HG03196 (cell line): ENCODE results near the gene RBM17.
"Not testable (repeated sequence)": the region's sequence is repeated elsewhere in the genome, so short reads cannot be mapped to it uniquely, and the experiment has no call there.

Source experiments
- ATAC-seq: cut with Tn5 transposase; IDR thresholded peaks from one replicate; pipeline ENCODE4 v1.9.1; 2021; ENCODE audit not compliant: unreplicated experiment

RBM17 gene

DNA sequence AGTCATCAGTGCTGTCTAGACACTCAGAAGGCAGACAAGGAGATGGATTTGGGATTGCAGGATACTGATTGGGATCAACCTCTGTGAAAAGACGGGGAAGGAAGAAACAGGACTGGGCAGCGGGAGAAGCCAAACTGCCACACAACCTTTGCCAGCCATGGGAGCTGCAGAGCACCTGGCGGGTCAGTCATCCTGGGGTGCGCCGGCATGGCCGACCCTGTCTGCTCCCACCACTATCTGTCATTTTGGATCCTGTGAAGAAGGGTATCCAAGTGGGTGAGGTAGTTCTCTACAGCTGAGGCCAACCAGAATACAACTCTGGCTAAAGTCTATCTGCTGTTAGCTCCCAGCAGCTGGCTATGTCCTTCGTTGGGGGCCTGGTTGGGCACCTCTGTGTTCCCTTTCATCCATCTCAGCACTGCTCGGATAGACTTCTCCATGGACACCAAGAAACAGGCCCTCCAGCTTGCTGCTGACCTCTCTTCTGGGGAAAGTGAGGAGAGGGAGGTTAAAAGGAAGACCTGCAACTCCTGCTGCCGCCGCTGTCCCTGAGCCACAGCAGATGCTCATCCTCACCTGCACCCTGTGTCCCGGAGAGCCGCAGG lies 11.7 kb upstream of the RBM17 start:
- no peak for ATAC-seq

DNA sequence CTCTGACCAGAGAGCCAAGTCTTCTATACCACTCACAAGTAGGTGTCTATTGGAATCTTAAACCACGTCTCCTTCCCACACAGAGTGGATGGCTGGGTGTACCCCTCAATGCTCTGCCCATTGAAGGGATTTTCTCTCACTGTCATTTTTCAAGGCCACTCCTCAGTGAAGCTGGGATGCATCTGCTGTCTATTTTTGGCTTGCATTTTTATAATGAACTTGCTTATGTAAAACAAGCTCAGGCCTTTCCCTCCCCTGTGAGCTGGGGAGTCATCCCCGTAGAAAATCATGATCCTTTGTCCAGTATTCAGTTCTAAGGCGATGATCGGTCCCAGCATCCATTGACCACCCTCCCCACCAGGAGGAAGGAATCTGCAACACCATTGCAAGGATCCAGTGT lies 9.8 kb upstream of the RBM17 start:
- ATAC-seq: no peak

DNA sequence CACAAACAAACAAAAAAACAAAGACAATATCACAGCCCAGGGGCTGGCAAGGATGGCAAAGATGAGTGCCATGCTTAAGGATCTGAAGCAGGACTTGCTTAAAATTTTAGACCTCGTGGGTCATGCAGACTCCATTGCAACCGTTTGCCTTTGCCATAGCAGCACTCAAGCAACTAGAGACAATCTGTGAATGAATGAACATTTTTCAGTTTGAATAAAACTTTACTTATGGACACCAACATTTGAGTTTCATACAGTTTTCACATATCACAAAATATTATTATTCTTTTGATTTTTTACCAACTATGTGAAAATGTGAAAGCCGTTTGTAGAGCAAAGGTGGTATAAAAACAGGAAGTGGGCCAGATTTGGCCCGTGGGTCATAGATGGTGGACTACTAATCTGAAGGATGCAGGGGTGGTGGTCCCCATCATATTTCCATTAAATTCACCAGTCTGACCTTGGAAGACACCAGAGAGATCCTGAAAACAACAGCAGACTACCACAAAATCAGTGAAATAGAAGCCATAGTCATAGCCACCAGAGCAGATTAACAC lies 8.3 kb upstream of the RBM17 start:
- no peak for ATAC-seq

DNA sequence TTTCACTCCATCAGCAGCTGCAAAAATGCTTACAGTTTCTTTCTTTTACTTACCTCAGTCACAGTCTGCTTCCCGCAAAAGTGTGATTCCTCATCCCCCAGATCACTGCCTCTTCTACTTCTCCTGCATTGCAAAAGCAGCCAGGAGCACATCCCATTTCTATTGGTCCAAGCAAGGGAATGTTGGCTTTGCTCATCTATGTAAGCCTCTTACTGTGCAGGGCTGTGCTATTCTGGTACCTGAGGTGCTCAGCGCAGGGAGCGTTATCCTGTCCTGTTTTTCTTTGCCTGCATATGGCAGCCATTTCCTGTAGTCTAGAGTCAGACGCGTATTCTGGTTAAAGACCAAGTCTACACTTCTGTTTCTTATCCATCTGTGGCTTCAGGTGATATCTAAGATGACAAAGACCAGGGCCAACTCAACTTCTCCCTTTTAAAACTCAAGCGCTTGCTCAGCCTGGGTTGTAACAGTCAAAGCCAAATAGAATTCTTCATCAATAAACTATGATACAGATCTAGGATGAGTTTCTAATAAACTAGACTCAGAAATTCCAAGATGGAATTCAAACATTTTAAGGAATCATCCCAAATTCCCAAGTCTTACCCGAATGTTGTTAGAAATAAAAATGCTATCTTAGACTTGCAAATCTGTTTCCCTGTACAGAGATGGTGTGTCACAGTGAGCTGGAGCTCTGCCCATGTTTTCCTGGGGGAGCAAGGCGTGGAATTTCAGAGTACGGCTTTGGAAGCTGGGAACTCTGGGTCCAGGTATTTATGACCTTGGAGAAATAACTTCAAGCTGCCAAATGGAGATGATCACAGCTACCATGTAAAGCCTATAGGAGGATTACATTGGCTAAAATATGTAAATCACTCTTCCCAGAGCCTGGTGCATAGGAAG lies 6.1 kb upstream of the RBM17 start:
- no peak for ATAC-seq

DNA sequence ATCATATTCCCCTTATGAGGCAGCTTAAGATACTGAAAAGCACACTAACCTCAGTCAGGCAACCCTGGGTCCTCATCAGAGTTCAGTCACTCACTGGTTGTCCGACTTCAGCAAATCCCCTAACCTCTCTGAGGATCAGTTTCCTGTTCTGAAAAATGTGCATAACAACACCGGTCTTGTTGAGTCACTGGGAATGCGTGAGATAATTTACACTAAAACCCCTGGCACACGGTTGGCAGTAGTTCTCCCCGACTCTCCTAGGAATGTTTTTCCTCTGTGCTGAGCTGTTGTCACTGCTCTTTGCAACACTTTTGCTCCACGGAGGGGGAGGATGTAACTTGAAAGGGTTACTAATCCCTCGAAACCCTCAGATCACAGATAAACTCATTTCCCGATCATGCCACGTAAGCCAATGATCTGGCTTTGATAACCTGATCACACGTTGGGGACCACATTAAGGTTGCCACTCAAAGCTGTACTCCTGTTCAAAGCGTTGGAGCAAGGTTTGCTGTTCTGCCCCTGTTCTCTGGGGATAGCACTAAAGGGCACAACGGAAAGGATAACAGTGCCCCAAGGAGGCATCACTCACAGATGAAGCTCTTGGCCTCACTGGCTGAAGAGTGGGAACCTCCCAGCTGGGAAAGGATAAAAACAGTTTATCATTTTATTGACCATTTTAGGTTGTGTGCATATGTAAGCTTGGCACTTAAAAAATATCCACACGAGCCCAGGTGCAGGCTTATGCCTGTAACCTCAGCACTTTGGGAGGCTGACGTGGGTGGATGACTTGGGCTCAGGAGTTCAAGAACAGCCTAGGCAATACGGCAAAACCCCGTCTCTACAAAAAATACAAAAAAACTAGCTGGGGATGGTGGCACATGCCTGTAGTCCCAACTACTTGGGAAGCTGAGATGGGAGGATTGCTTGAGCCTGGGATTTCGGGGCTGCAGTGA lies 5.0 kb upstream of the RBM17 start:
- no peak for ATAC-seq

DNA sequence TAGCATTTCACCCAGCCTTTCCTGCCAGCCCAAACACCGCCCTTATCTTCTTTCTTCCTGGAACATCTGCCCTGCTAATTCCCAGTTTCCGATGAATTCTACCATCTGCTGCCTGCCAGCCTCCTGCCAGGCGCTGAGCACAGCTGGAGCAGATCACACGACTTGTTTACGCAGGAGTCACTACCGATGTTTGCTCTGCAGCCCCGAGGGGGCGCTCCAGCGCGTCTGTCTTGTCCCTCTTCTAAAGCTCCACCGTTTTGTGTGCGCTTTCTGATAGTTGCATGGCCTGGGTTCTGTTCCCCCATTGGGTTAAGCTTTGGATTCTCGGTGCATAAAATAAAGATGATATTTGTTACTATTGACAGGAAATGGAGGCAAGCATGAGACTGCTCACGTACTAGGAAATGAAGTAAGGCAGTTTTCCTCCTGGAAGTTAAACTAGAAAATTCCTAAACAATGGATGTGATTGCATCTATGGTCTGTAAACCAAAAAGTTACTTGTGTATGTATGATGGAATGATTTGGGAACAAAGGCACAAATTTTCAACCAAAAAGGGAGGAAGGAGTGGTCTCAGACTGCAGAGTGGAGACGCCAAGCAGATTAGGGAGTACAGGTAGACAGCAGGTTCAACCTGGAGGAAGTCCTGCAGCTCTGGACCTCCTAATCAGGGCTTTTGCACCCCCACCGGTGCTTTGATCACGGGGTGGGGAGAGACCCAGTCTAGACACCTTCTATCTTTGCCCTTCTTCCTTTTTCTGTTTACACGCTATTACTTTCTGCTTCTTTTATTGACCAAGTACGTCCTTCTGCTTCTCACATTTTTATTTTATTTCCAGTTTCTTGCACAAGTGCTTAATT lies 2.2 kb upstream of the RBM17 start:
- ATAC-seq: no peak

DNA sequence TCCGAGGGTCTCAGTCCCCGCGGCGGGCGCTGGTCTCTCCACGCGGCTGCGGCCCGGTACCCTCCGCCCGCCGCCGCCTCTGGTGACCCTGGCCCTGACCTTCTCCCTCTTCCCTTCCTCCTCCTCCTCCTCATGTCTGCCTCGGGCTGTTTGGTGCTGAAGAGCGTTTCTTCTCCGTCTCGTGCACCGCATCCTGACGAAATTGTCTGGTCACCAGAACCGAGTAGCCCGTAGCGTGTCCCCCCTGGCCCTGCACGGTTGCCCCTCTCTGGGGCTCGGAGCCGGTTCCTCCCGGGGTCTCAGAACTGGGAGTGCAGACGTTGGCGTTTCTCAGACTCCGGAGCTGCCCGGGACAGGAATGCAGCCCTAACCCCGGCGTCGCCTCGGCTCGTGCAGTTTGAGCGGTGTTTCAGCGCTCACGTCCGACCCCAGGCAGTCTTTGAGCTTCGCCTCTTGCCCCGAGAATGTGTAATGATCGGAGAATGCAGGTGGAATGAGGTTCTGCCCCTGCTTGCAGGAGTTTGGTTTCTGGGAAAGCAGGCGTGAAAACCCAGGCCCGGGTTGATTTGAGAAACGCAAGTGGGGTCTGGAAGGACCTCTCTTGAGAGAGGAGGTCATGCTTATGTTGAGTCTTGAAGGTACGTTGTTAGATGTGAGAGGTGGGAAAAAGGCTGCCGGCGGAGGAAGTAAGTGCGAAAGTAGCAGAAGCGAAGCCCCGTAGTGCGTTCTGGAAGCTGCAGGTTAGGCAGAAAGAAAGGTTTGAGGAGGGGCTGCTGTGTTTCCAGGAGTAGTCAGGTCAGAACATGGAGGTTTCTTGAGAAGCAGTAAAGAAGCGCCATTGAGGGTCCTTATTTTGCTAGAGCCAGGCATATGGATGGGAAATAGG lies 743 bp downstream of the RBM17 start:
- peak; percentile 28 for ATAC-seq

DNA sequence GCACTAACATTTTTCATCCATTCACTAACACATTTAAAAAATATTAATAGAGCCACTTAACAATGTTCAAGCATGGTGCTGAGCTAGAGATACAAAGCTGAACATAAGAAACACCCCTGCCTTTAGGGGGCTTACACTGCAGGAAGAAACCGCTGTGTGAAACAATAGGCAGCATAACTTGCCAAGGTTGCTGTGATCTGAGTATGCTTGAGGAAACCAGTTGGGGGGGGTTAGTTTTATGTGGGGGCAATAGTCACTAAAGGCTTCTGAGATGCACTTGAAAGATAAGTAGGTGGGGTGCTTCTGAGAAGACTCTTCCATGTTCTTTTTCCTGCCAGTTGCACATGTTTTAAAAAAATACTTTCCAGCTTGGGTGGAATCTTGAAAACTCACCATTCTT lies 2.8 kb downstream of the RBM17 start:
- ATAC-seq: no peak

DNA sequence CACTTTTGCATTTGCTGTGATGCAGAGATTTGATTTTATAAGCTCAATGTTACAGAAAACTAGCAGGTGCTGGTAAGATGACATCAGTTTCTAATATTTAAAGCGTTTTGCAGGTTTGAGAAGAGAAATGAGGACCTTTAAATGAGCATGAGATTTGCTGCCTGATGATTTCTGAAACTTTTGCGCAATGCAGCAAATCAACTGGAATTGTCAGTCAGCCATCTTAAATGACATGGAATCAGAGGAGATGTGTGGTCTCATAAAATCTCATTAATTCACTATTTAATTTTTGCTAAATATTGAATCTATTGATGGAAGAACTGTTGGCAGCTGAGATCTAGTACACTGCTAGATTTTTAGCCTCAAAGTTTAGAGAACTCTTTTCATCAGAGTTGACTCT lies 3.9 kb downstream of the RBM17 start:
- no peak for ATAC-seq

DNA sequence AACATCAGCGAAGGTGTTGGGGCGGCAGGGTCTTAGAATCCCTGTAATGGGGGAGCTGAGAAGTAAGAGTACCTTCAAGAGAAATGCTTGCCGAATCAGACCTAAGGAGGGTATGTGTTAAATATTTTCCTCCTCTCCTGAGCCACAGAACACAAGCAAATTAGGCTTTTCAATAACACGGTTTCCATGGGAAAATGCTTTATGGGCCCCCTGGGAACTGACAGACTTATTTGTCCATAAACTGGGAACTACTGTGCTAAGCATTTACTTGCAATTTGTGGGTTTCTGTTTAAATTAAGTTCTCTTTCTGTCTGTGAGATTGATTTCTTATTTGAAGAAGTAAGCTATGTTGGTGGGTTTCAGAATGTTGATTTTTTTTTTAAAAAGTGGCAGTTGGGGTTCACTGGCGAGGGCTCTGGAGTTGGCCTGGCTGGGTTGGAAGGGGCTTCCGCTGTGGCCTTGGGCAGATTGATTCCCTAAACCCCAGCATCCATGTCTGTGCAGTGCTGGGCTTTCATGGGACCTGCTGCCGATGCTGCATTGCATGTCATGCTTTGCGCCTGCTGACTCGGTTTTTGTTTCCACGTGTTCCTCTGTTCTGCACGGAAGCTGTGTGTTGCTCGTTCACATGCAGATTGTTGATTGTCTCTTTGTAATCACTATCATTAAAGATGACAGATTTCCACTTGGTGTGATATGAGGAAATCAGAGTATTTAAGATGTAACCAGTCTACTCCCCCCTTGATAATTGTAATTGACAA lies 7.2 kb downstream of the RBM17 start:
- no peak for ATAC-seq

DNA sequence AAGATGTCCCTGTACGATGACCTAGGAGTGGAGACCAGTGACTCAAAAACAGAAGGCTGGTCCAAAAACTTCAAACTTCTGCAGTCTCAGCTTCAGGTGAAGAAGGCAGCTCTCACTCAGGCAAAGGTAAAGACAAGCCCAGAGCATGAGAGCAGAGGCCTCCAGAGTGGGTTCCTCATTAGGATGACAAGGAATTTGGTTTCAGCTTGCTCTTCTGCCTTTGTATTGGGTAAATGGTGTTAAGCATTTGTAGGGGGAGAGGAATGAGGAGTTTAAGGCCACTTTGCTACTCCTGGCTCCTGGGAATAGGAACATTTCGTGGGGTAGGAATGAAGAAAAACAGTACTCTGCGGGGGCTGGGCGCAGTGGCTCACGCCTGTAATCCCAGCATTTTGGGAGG lies 8.2 kb downstream of the RBM17 start:
- no peak for ATAC-seq

DNA sequence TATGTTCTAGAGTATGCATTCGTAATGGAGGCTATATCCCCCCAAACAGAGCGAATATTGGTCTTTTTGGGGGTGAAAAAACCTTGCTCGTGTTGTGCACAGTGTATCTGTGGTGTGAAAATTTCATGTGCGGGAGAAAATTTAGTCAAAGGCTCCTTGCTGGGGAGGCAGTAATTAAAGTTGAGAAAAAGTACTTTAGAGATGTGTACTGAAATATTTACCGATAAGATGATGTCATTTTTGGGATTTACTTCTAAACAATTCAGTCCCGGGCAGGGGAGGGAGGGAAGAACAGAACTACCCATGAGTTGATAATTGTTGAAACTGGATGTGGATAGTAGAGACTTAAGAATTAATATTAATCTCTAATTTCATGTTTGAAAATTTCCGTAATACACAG lies 9.3 kb downstream of the RBM17 start:
- ATAC-seq: no peak

DNA sequence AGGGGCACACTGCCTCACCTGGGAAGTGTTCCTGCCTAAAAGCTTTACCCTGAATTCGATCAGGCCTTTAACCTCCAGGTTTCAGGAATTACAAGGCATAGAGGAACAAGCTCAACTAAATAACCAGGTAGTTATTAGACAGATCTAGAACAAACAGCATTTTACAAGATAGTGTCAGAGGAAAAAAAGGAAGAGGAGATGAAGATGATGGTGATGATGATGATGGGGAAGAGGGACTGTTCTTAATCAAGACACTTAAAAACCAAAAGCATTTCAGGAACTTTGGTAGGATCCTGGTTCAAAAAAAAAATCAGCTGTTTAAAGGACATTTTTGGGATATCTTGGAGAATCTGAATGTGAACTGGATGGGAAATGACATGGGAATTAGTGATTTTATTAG lies 11.5 kb downstream of the RBM17 start:
- no peak for ATAC-seq

DNA sequence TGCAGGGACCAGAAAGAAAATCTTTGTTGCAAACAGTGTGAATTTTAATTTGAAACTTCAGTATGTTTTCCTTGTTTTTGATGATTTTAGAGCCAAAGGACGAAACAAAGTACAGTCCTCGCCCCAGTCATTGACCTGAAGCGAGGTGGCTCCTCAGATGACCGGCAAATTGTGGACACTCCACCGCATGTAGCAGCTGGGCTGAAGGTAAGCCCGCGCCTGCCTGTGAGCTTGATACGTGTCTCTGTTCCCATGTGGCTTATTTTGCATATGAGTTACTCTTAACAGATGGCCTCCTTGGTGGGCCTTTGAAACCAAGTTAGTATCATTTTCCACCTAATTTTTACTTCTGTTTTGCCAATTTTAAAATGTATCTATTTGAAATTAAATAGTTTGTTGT lies 12.3 kb downstream of the RBM17 start:
- peak; percentile 59 for ATAC-seq

DNA sequence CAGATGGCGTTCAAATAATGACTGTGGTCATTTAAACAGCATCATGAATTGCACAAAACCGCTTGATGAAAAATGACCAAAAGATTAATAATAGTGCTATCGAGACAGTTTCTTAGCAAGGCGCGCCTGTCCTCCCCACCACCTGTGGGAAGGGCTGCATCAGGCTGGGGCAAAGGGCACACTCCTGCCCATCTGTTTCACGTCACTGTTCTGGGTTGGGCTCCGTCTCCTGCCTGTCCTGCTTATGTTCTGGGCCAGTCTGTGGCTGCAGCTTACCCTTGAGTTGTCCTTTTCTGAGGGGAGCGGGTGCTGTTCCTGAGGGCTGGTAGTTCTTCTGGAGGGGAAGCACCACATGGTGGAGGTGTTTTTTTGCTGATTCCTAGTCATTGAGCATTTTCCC lies 13.3 kb downstream of the RBM17 start:
- no peak for ATAC-seq

DNA sequence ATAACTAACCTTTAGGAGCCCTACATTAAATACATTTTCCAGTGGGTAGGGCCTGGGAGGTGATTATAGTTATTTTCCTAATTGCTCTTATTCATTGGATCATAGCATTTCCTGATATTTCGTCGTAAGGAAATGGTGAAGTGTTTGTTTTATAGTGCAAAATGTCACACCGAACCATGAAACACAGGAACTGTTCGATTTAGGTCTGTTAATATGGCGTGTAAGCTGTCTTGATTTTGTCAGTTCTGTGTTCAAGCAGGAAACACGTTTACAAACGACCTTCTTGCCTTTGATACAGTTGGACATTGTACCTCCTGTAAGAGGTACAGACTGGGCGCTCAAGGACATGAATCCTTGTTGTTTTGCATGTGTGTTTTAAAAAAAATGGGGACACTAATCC lies 14.8 kb downstream of the RBM17 start:
- no peak for ATAC-seq

DNA sequence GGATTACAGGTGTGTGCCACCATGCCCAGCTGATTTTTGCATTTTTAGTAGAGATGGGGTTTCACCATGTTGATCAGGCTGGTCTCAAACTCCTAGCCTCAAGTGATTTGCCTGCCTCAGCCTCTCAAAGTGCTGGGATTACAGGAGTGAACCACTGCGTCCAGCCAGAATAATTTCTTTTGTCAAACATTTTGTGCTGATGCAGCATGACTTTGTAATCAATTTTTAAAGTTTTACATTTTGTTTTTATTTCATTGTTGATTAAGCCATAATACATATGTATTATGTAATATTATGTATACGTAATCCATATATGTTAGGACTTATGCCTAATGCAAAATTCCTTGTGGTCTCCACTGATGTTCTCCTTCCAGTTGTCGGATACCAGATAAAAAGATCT lies 18.8 kb downstream of the RBM17 start:
- ATAC-seq: not testable (repeated sequence)

DNA sequence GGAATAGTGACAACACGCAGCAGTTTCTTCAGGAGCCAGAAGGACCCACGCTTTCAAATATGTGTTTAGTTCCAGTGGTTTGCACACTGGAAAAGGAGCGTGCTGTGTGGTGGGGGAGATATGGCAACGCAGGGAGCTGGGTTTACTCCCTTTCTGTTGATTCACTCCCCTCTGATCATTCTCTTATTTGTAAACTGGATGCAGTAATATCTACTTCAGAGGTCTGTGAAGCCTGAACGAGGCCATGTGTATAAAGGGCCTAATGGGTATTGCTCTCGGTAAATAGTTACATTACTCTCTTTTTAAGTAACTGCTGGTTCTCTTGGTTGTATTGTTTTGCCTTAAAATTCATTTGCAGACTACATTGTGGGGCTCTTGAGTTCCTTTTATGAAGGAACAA lies 19.2 kb downstream of the RBM17 start:
- ATAC-seq: no peak
